Panc1 (cell line): ENCODE measurements around the gene CACNA1E.

Experiments
- POLR2AphosphoS5 ChIP-seq: IDR thresholded peaks from 2 replicates; pipeline ENCODE4 v1.6.1; 2012; ENCODE audit warnings: mild to moderate bottlenecking, low read depth, low read length, moderate library complexity
- TF ChIP-seq, protein P1 (sequence below): fragments of 450-650 bp; IDR thresholded peaks from 2 replicates; pipeline ENCODE4 v1.5.1; 2017; ENCODE audit warnings: mild to moderate bottlenecking

DNA sequence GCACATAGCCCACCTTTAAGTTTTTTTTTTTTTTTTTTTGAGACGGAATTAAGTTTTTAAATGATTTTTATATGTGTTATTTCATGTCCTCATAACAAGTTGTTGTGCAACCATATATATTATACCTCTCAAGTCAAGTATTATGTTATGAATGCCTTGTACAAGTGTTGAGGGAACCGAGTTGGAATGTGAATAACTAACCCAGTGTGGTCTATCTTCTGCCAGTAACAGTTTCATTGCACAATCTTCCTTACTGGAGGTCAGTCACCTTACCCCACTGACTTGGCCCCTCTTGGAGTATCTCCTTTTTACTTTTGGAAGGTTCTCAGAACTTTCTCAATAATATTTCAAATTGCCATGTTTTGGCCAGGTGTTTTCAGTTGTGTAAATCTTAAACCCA lies 201.9 kb downstream of the CACNA1E start:
- TF ChIP-seq, protein P1, sequence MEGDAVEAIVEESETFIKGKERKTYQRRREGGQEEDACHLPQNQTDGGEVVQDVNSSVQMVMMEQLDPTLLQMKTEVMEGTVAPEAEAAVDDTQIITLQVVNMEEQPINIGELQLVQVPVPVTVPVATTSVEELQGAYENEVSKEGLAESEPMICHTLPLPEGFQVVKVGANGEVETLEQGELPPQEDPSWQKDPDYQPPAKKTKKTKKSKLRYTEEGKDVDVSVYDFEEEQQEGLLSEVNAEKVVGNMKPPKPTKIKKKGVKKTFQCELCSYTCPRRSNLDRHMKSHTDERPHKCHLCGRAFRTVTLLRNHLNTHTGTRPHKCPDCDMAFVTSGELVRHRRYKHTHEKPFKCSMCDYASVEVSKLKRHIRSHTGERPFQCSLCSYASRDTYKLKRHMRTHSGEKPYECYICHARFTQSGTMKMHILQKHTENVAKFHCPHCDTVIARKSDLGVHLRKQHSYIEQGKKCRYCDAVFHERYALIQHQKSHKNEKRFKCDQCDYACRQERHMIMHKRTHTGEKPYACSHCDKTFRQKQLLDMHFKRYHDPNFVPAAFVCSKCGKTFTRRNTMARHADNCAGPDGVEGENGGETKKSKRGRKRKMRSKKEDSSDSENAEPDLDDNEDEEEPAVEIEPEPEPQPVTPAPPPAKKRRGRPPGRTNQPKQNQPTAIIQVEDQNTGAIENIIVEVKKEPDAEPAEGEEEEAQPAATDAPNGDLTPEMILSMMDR = no peak
- TF ChIP-seq POLR2AphosphoS5 = no peak
